HepG2 (cell line): Measurements from ENCODE around the gene CDK15. TPM values are rescaled to one million over a fixed set of nuclear protein-coding genes. Genes with fewer than 3 reads are reported as not detected.
A peak's percentile ranks its signal among the peaks of the same experiment; 100 is the strongest.

Experiments
- ATAC-seq: fragments of 200-7000 bp; cut with Tn5 transposase; 3 replicates; pipeline ENCODE4 v1.9.1; 2020; ENCODE audit warnings: mild to moderate bottlenecking, moderate library complexity
- BruUV-seq: library from RNA; stranded (reverse); fragments of 400-500 nt; replicated peaks from 2 replicates; lab custom pipeline; 2021; lab: Mats Ljungman, UMichigan
- CTCF ChIA-PET: fragments of 300-600 bp; formaldehyde crosslinking; extraction: SDS; loops from one replicate; lab custom pipeline; 2021; ENCODE audit warnings: low total read pairs, inconsistent platforms, low intra/inter-chr PET ratio; lab: Yijun Ruan, JAX
- POLR2A ChIA-PET: fragments of 350-600 bp; sonication (Branson Sonifier 250); formaldehyde crosslinking; loops from one replicate; lab custom pipeline; 2020; ENCODE audit warnings: antibody characterized with exemption, inconsistent platforms; lab: Yijun Ruan, JAX
- DNase-seq: peaks from one replicate; pipeline ENCODE4 v3.0.0-alpha.2; 2015; ENCODE audit warnings: low spot score
- FAIRE-seq: peaks from 3 replicates; lab custom pipeline; 2011; peaks lifted over from hg19 to GRCh38; lab: Jason Lieb, UNC
- H2AFZ ChIP-seq: one replicate; pipeline ENCODE4 v1.6.1; 2011; ENCODE audit warnings: low read length, inconsistent platforms
- H3K27ac ChIP-seq: fragments of 300-600 bp; 3 replicates; pipeline ENCODE4 v1.8.0; 2011; ENCODE audit warnings: mixed run types, mild to moderate bottlenecking, mixed read lengths, low read length, inconsistent platforms; ENCODE audit not compliant: insufficient read depth; ENCODE audit errors: extremely low read length
- H3K27me3 ChIP-seq, 2 experiments: fragments of 200-600 bp in 1 of 2; 2 replicates in 1 of 2; 3 replicates in 1 of 2; pipeline versions ENCODE4 v1.6.0 to v1.8.0; 2011; ENCODE audit warnings: low read length in 2 of 2, mild to moderate bottlenecking in 2 of 2, moderate library complexity in 2 of 2, inconsistent platforms in 1 of 2; ENCODE audit not compliant: insufficient read depth in 2 of 2, control insufficient read depth in 1 of 2
- H3K36me3 ChIP-seq, 2 experiments: fragments of 200-600 bp in 1 of 2; replicated peaks in 1 of 2; 2 replicates in 1 of 2; 3 replicates in 1 of 2; pipeline versions ENCODE4 v1.5.1 to v1.8.0; 2011; ENCODE audit warnings: low read length in 2 of 2, inconsistent platforms in 1 of 2; ENCODE audit not compliant: insufficient read depth in 2 of 2, control insufficient read depth in 1 of 2
- H3K4me1 ChIP-seq: 2 replicates; pipeline ENCODE4 v1.5.1; 2012; ENCODE audit warnings: low read length, inconsistent platforms; ENCODE audit not compliant: insufficient read depth
- H3K4me2 ChIP-seq: 2 replicates; pipeline ENCODE4 v1.6.0; 2011; ENCODE audit warnings: low read depth, low read length, inconsistent platforms
- H3K4me3 ChIP-seq, 3 experiments: fragments of 200-600 bp in 1 of 3; sonication (generic), shearing (Covaris generic) in 1 of 3; replicated peaks in 1 of 3; 2 replicates each; pipeline ENCODE4 v1.5.1; 2011 to 2016; ENCODE audit warnings: low read length in 3 of 3, inconsistent platforms in 2 of 3, low read depth in 2 of 3, mild to moderate bottlenecking in 2 of 3, control low read depth in 1 of 3, mixed read lengths in 1 of 3; ENCODE audit not compliant: insufficient read depth in 1 of 3
- H3K79me2 ChIP-seq: one replicate; pipeline ENCODE4 v1.6.1; 2011; ENCODE audit warnings: low read length, inconsistent platforms; ENCODE audit not compliant: insufficient read depth
- H3K9ac ChIP-seq: 2 replicates; pipeline ENCODE4 v1.6.0; 2011; ENCODE audit warnings: mild to moderate bottlenecking, low read depth, low read length, inconsistent platforms; ENCODE audit not compliant: insufficient read depth
- H3K9me3 ChIP-seq: 2 replicates; pipeline ENCODE4 v1.5.1; 2012; ENCODE audit warnings: mild to moderate bottlenecking, low read length
- H4K20me1 ChIP-seq: 2 replicates; pipeline ENCODE4 v1.6.0; 2011; ENCODE audit warnings: inconsistent platforms, mild to moderate bottlenecking, low read length, moderate library complexity; ENCODE audit not compliant: insufficient read depth
- BRD4 ChIP-seq: sonication (generic); formaldehyde crosslinking; IDR thresholded peaks from 2 replicates; pipeline ENCODE4 v1.4.0; 2020; ENCODE audit warnings: missing genetic modification reagents
- CTCF ChIP-seq: sonication (generic); formaldehyde crosslinking; IDR thresholded peaks from 2 replicates; pipeline ENCODE4 v1.5.0; 2020; ENCODE audit warnings: mild to moderate bottlenecking, missing genetic modification reagents, moderate library complexity
- FOXP1 ChIP-seq, 2 experiments: fragments of 450-650 bp in 1 of 2; IDR thresholded peaks; 2 replicates each; pipeline ENCODE4 v1.6.1; 2017 to 2018; ENCODE audit warnings: antibody characterized with exemption in 1 of 2
- GABPB1 ChIP-seq: IDR thresholded peaks from 2 replicates; pipeline ENCODE4 v1.6.1; 2016; ENCODE audit warnings: mild to moderate bottlenecking, missing genetic modification reagents, moderate library complexity, missing compliant biosample characterization
- HDAC2 ChIP-seq: sonication (generic); formaldehyde crosslinking; IDR thresholded peaks from 2 replicates; pipeline ENCODE4 v1.4.0; 2020; ENCODE audit warnings: missing genetic modification reagents
- NCOA1 ChIP-seq: sonication (generic); formaldehyde crosslinking; IDR thresholded peaks from 2 replicates; pipeline ENCODE4 v1.9.0; 2021; ENCODE audit warnings: missing genetic modification reagents
- NFE2 ChIP-seq: sonication (generic); formaldehyde crosslinking; IDR thresholded peaks from 2 replicates; pipeline ENCODE4 v1.4.0; 2020; ENCODE audit warnings: missing genetic modification reagents
- RFX3 ChIP-seq: IDR thresholded peaks from 2 replicates; pipeline ENCODE4 v1.6.1; 2016; ENCODE audit warnings: missing biosample characterization, missing genetic modification reagents
- RFXAP ChIP-seq: sonication (generic); formaldehyde crosslinking; IDR thresholded peaks from 2 replicates; pipeline ENCODE4 v1.4.0; 2020; ENCODE audit warnings: missing genetic modification reagents, borderline replicate concordance
- SMC3 ChIP-seq: IDR thresholded peaks from 2 replicates; pipeline ENCODE4 v1.6.1; 2011; ENCODE audit warnings: low read length, improper control_type of control experiment
- TEAD2 ChIP-seq: sonication (generic); formaldehyde crosslinking; IDR thresholded peaks from 2 replicates; pipeline ENCODE4 v1.9.0; 2021; ENCODE audit warnings: missing genetic modification reagents
- YEATS4 ChIP-seq: sonication (generic); formaldehyde crosslinking; IDR thresholded peaks from 2 replicates; pipeline ENCODE4 v1.4.0; 2020; ENCODE audit warnings: missing genetic modification reagents, borderline replicate concordance
- ZBTB25 ChIP-seq: IDR thresholded peaks from 2 replicates; pipeline ENCODE4 v1.6.1; 2018; ENCODE audit warnings: missing genetic modification reagents
- ZBTB34 ChIP-seq: sonication (generic); formaldehyde crosslinking; IDR thresholded peaks from 2 replicates; pipeline ENCODE4 v1.8.0; 2022; ENCODE audit warnings: mild to moderate bottlenecking, missing genetic modification reagents
- ZFP37 ChIP-seq: sonication (generic); formaldehyde crosslinking; IDR thresholded peaks from 2 replicates; pipeline ENCODE4 v1.4.0; 2020; ENCODE audit warnings: missing genetic modification reagents, borderline replicate concordance
- ZNF235 ChIP-seq: sonication (generic); formaldehyde crosslinking; IDR thresholded peaks from 2 replicates; pipeline ENCODE4 v1.8.1; 2023; ENCODE audit warnings: mild to moderate bottlenecking, missing genetic modification reagents, borderline replicate concordance
- ZNF362 ChIP-seq: sonication (generic); formaldehyde crosslinking; IDR thresholded peaks from 2 replicates; pipeline ENCODE4 v1.4.0; 2020; ENCODE audit warnings: missing genetic modification reagents, mild to moderate bottlenecking, borderline replicate concordance
- ZNF572 ChIP-seq: sonication (generic); formaldehyde crosslinking; IDR thresholded peaks from 2 replicates; pipeline ENCODE4 v1.5.1; 2020; ENCODE audit warnings: mild to moderate bottlenecking, missing genetic modification reagents
- ZNF816 ChIP-seq: sonication (generic); formaldehyde crosslinking; IDR thresholded peaks from 2 replicates; pipeline ENCODE4 v1.8.0; 2022; ENCODE audit warnings: missing genetic modification reagents, mild to moderate bottlenecking, borderline replicate concordance
- WGBS: methylation state at CpG from one replicate; pipeline ENCODE4 v1.1.6; 2017; ENCODE audit warnings: low lambda C conversion rate; 5-methylcytosine and 5-hydroxymethylcytosine counted together
- in situ Hi-C: cut with HindIII; loops from 2 replicates; pipeline ENCODE4 v1.10.0; 2017; ENCODE audit warnings: low pct_unique_long_range_greater_than_20kb; ENCODE audit not compliant: extremely low pct_ligation_motif_present
- intact Hi-C: fragments of 100-400 bp; cut with micrococcal nuclease; formaldehyde crosslinking; loops from one replicate; pipeline ENCODE4 v1.10.0; 2022; ENCODE audit not compliant: unreplicated experiment
- polyA plus RNA-seq, 8 experiments: library from polyadenylated mRNA; depleted of rRNA in 3 of 8; stranded (reverse) in 7 of 8; unstranded in 1 of 8; fragments of >200 nt; fragmentation: Illumina TruSeq in 4 of 8; extraction: Trizol in 4 of 8; gene quantifications; 2 replicates each; pipeline versions ENCODE4 v1.2.1 to v1.2.3, GENCODE V29; 2011 to 2016; ENCODE audit warnings: low read depth in 4 of 8, missing spikeins in 1 of 8, mixed read lengths in 1 of 8; ENCODE audit not compliant: insufficient read depth in 1 of 8
- total RNA-seq, 5 experiments: library from RNA; depleted of rRNA; stranded (reverse); fragments of >200 nt; fragmentation: Illumina TruSeq; extraction: Trizol; gene quantifications; 2 replicates each; pipeline ENCODE4 v1.2.3, GENCODE V29; 2016; ENCODE audit warnings: low read depth in 1 of 5

Gene CDK15
- total and polyA plus RNA-seq, 2 of the 13 experiments (the other 11 are each of a cell fraction or from before 2014, with no cell fraction given) = not detected

- Histone ChIP-seq H3K4me3 (no peak overlapping the region), H2AFZ (no peak overlapping the region), H3K9ac (no peak overlapping the region), H3K36me3 (no peaks in the 10 kb centered on the region), H3K27ac (no peak overlapping the region), H3K27me3 (no peaks in the 10 kb centered on the region), H3K4me2 (no peak overlapping the region), H3K79me2 (no peaks in the 10 kb centered on the region), H4K20me1 (no peaks in the 10 kb centered on the region), H3K4me1 (no peaks in the 10 kb centered on the region), H3K9me3 (no peaks in the 10 kb centered on the region)
- in situ Hi-C loops = loop anchor here (10.0 kb wide), 1 partner anchor 389 kb away; no protein-coding TSS in a partner anchor
- 22% methylated on average over 5 of the region's 5 CpGs for WGBS
- peak; percentile 81 for FAIRE-seq
- intact Hi-C loops = loop anchor here (1.0 kb wide), 1 partner anchor 382 kb away; no protein-coding TSS in a partner anchor
- peak; percentile 89 for ATAC-seq
- POLR2A ChIA-PET = no interaction called here
- peak; percentile 26 for DNase-seq
- no TSS peak for BruUV-seq
- CTCF ChIA-PET = interaction anchor here (2.9 kb wide), 1 partner anchor 383 kb away, joined by 17 read pairs; no protein-coding TSS in a partner anchor
- TF ChIP-seq ZNF572 (CRISPR knock-in tag) = no peak
- TF ChIP-seq ZNF816 (CRISPR knock-in tag) = 0 out of 2 replicates have a peak, but pooled peaks have one; percentile 20
- TF ChIP-seq GABPB1 (CRISPR knock-in tag) = no peak
- TF ChIP-seq RFX3 = no peak
- peak; percentile 81 for TF ChIP-seq CTCF (CRISPR knock-in tag)
- TF ChIP-seq ZNF362 (CRISPR knock-in tag) = peak; percentile 63
- TF ChIP-seq ZBTB25 = no peak
- no peak for TF ChIP-seq HDAC2
- no peak for TF ChIP-seq RFXAP (CRISPR knock-in tag)
- TF ChIP-seq ZNF235 (CRISPR knock-in tag) = no peak
- no peak for TF ChIP-seq TEAD2 (CRISPR knock-in tag)
- TF ChIP-seq SMC3 = peak; percentile 78
- no peak for TF ChIP-seq BRD4 (CRISPR knock-in tag)
- TF ChIP-seq NFE2 (CRISPR knock-in tag) = no peak
- TF ChIP-seq FOXP1 (IDR thresholded peaks at IDR 0.05) = no peak
- TF ChIP-seq FOXP1 (CRISPR knock-in tag; IDR thresholded peaks at IDR 0.05) = no peak
- no peak for TF ChIP-seq NCOA1
- TF ChIP-seq ZBTB34 (CRISPR knock-in tag) = no peak
- TF ChIP-seq YEATS4 (CRISPR knock-in tag) = no peak
- no peak for TF ChIP-seq ZFP37 (CRISPR knock-in tag)
These were observed 10.5 kb upstream of the CDK15 start for GRCh38 chr2:201795607-201796477.
